AG04450 (cell line): ENCODE measurements around the gene KLRF1. TPM values are rescaled to one million over a fixed set of nuclear protein-coding genes. Genes with fewer than 3 reads are reported as not detected.

Source experiments
- CTCF ChIA-PET: fragments of 300-600, 350-600 bp; formaldehyde crosslinking; extraction: SDS; loops from one replicate; lab custom pipeline; 2022; ENCODE audit warnings: antibody characterized with exemption, inconsistent platforms; lab: Charles Lee
- POLR2A ChIA-PET: fragments of 350-600 bp; formaldehyde crosslinking; extraction: SDS; loops from one replicate; lab custom pipeline; 2021; ENCODE audit warnings: antibody characterized with exemption, inconsistent platforms; lab: Yijun Ruan, JAX
- DNase-seq: peaks from one replicate; pipeline ENCODE4 v3.0.0-alpha.2; 2011; ENCODE audit warnings: low read depth, low spot score
- H3K27ac ChIP-seq: one replicate; pipeline ENCODE4 v1.5.1; 2012; ENCODE audit warnings: low read depth, low read length, control low read depth
- H3K27me3 ChIP-seq: one replicate; pipeline ENCODE4 v1.6.0; 2012; ENCODE audit warnings: low read length; ENCODE audit not compliant: control insufficient read depth, insufficient read depth
- H3K4me3 ChIP-seq: 2 replicates; pipeline ENCODE4 v1.5.1; 2011; ENCODE audit warnings: mild to moderate bottlenecking, low read depth, low read length, control low read depth
- H3K9me3 ChIP-seq: 2 replicates; pipeline ENCODE4 v1.5.1; 2012; ENCODE audit warnings: low read length; ENCODE audit not compliant: control insufficient read depth, insufficient read depth
- polyA plus RNA-seq: library from polyadenylated mRNA; depleted of rRNA; stranded (reverse); fragments of >200 nt; gene quantifications from 2 replicates; pipeline ENCODE4 v1.2.3, GENCODE V29; 2011
- TF ChIP-seq, protein P1 (sequence below): IDR thresholded peaks from 2 replicates; pipeline ENCODE4 v1.5.1; 2011; ENCODE audit warnings: low read depth, low read length, control low read depth, inconsistent platforms

KLRF1 gene
- polyA plus RNA-seq, 1 experiment, result not detected

DNA sequence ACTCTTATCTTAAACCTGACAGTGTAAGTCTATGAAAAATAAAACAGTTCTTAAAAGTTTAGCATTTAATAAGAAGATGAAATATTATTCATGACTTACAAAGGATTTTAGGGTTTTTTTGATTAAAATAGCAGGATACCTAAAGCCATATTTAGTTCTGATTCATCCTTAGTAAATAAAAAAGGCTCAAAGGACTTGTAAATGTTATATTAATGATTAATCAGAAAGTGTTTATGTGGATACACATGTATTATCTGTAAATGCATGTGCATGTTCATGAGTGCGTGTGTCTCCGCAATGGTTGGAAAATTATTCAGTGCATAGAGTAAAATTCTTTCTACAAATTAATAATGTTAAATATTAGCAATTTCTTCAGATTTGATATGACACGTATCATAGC, 4.4 kb downstream of the KLRF1 start:
- no peaks in the 10 kb centered on the region for H3K9me3 ChIP-seq
- POLR2A ChIA-PET, result no interaction called here
- CTCF ChIA-PET, result no interaction called here
- no peak overlapping the region for H3K4me3 ChIP-seq
- TF ChIP-seq, protein P1, sequence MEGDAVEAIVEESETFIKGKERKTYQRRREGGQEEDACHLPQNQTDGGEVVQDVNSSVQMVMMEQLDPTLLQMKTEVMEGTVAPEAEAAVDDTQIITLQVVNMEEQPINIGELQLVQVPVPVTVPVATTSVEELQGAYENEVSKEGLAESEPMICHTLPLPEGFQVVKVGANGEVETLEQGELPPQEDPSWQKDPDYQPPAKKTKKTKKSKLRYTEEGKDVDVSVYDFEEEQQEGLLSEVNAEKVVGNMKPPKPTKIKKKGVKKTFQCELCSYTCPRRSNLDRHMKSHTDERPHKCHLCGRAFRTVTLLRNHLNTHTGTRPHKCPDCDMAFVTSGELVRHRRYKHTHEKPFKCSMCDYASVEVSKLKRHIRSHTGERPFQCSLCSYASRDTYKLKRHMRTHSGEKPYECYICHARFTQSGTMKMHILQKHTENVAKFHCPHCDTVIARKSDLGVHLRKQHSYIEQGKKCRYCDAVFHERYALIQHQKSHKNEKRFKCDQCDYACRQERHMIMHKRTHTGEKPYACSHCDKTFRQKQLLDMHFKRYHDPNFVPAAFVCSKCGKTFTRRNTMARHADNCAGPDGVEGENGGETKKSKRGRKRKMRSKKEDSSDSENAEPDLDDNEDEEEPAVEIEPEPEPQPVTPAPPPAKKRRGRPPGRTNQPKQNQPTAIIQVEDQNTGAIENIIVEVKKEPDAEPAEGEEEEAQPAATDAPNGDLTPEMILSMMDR, result no peak
- H3K27ac ChIP-seq, result no peak overlapping the region
- H3K27me3 ChIP-seq, result no peaks in the 10 kb centered on the region
- no peak for DNase-seq

DNA sequence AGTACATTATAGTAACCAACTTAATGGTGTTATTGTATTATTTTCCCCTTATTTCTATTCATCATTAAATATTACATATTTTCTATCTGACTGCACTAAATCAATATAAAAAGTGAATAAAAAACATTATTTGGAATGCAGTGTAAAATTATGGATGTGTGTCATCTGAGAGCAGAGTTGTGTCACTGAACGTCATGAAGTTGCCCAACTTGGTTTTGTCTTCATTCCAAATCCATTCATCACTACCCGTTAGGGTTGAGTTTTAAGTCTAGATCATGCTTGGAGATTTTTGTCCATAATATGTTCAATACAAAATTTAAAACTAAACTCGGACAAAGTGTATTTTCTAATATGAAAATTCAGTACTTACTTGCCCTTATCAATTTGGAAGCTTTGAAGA, 16.1 kb downstream of the KLRF1 start:
- no peaks in the 10 kb centered on the region for H3K9me3 ChIP-seq
- TF ChIP-seq, protein P1, result no peak
- DNase-seq, result no peak
- H3K4me3 ChIP-seq, result no peak overlapping the region
- ChIA-PET CTCF (no interaction called here), POLR2A (no interaction called here)
- no peak overlapping the region for H3K27ac ChIP-seq
- H3K27me3 ChIP-seq, result no peaks in the 10 kb centered on the region

DNA sequence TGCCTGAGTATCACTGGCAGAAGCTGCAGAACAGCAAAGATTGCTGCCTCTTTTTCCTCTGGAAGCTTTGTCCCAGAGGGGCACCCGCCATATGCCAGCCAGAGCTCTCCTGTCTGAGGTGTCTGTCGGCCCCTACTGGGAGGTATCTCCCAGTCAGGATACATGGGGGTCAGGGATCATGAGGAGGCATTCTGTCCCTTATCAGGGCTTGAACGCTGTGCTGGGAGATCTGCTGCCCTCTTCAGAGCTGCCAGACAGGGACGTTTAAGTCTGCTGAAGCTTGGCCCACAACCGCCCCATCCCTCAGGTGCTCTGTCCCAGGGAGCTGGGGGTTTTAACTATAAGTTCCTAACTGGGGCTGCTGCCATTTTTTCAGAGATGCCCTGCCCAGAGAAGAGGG, 21.6 kb downstream of the KLRF1 start:
- H3K27me3 ChIP-seq, result no peaks in the 10 kb centered on the region
- ChIA-PET POLR2A (no interaction called here), CTCF (no interaction called here)
- no peak for DNase-seq
- TF ChIP-seq, protein P1, result no peak
- H3K9me3 ChIP-seq, result no peaks in the 10 kb centered on the region
- H3K27ac ChIP-seq, result no peak overlapping the region
- H3K4me3 ChIP-seq, result no peak overlapping the region

DNA sequence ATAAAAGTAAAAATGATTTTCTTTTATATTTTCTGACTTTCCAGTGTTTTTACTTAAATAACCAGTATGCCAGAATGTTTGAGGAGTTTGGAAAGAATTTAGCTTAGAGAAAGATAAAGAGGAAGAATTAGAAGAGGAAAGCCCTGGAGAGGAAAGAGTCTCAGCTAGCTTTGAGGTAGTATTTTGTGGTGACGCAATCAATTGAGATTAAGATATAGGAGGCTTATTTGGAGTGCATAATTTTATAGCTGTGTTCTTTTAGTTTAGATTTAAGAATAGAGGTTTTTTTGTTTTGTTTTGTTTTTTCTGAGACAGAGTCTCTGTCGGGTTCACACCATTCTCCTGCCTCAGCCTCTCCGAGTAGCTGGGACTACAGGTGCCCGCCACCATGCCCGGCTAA, 23.8 kb downstream of the KLRF1 start:
- no peak overlapping the region for H3K27ac ChIP-seq
- no peak for DNase-seq
- ChIA-PET CTCF (interaction anchor here (1.1 kb wide), 1 partner anchor 100 kb away, joined by 4 read pairs; no protein-coding TSS in a partner anchor), POLR2A (no interaction called here)
- no peaks in the 10 kb centered on the region for H3K9me3 ChIP-seq
- no peak overlapping the region for H3K4me3 ChIP-seq
- no peaks in the 10 kb centered on the region for H3K27me3 ChIP-seq
- TF ChIP-seq, protein P1, result no peak

DNA sequence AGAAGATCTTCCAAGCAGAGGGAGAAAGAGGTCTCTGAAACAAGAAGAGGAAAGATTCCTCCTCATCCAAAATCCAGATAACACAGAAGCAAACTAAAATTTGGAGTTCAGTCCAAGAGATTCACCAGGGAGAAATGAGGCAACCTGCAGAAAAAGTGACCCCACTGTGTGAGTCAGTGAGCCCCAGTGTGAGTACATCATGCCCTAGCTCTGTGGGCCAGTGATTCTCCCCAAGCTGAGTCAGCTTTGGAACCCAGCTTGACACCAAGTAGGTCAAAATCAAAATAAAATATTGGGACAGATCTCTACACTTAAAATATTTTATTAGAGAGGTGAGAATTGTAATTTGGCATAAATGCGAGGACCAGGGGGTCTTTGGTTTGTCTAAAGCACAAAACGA, 24.6 kb downstream of the KLRF1 start:
- Histone ChIP-seq H3K4me3 (no peak overlapping the region), H3K27ac (no peak overlapping the region), H3K9me3 (no peaks in the 10 kb centered on the region), H3K27me3 (no peaks in the 10 kb centered on the region)
- TF ChIP-seq, protein P1, result no peak
- ChIA-PET POLR2A (no interaction called here), CTCF (no interaction called here)
- no peak for DNase-seq
